RWPE1 (cell line): ENCODE results near the gene HDAC7.

ENCODE experiments used
- CTCF ChIA-PET: fragments of 350-600 bp; sonication (Branson Sonifier 250); formaldehyde crosslinking; extraction: SDS; loops from one replicate; lab custom pipeline; 2021; lab: Yijun Ruan, JAX
- POLR2A ChIA-PET: fragments of 400-600 bp; formaldehyde crosslinking; extraction: SDS; loops from one replicate; lab custom pipeline; 2020; ENCODE audit warnings: antibody characterized with exemption; ENCODE audit not compliant: low non-redundant PET; lab: Yijun Ruan, JAX
- DNase-seq: peaks from one replicate; pipeline ENCODE4 v3.0.0; 2012; ENCODE audit warnings: low spot score
- H3K27ac ChIP-seq: fragments of 450-650 bp; 2 replicates; pipeline ENCODE4 v1.5.1; 2017
- TF ChIP-seq, protein P1 (sequence below): fragments of 450-650 bp; conservative IDR thresholded peaks from 2 replicates; pipeline ENCODE4 v1.5.1; 2017; ENCODE audit warnings: low read depth, mild to moderate bottlenecking

HDAC7 gene

GRCh38 chr12:47834199-47834903 is 14.6 kb upstream of the HDAC7 start:
- H3K27ac ChIP-seq, result peak overlapping the region; percentile 61
- no peak for DNase-seq
- CTCF ChIA-PET, result interaction anchor here (0.6 to 0.8 kb wide), 2 partner anchors 43 to 129 kb away, joined by 3 read pairs; partner anchors contain the start of gene TMEM106C
- POLR2A ChIA-PET, result no interaction called here
- TF ChIP-seq, protein P1, sequence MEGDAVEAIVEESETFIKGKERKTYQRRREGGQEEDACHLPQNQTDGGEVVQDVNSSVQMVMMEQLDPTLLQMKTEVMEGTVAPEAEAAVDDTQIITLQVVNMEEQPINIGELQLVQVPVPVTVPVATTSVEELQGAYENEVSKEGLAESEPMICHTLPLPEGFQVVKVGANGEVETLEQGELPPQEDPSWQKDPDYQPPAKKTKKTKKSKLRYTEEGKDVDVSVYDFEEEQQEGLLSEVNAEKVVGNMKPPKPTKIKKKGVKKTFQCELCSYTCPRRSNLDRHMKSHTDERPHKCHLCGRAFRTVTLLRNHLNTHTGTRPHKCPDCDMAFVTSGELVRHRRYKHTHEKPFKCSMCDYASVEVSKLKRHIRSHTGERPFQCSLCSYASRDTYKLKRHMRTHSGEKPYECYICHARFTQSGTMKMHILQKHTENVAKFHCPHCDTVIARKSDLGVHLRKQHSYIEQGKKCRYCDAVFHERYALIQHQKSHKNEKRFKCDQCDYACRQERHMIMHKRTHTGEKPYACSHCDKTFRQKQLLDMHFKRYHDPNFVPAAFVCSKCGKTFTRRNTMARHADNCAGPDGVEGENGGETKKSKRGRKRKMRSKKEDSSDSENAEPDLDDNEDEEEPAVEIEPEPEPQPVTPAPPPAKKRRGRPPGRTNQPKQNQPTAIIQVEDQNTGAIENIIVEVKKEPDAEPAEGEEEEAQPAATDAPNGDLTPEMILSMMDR, result no peak

- ChIA-PET POLR2A (interaction anchor here (0.6 kb wide), 1 partner anchor 43 kb away, joined by 4 read pairs; no protein-coding TSS in a partner anchor), CTCF (interaction anchor here (0.6 to 0.8 kb wide), 3 partner anchors 42 to 130 kb away, joined by 3 read pairs; partner anchors contain the start of gene TMEM106C)
- TF ChIP-seq, protein P1, result no peak
- H3K27ac ChIP-seq, result no peak overlapping the region
- no peak for DNase-seq
Measured at GRCh38 chr12:47833591-47834012, 13.9 kb upstream of the HDAC7 start.

DNA sequence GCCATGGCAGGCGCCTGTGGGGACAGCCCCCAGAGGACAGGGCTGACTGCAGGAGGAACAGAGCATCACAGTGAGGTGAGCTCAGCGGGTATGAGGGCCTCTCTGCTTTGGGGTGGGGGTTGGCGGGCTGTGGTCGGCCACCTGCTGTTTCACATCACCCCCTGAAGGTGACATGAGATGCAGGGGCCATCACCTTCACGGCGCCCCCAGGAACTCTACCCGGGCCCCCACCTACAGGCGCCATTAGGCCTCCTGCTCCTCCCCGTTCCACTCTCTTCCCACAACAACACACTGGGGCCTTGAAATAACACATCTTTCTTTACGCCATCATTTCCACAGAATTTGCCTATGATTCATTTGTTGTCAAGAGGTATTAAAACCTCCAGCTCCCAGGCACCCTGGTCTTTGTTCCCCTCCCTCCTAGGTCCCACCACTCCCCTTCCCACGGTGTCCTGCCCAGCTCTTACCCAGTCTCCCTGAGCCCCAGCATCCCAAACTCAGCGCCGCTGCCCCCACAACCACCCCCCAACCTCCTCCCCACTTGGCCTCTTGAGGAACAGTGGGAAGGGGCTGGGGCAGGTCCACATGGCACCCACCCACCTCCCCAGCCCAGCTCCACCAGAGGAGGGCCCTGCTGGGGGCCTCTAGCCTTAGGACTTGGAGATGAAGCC is 12.7 kb upstream of the HDAC7 start:
- TF ChIP-seq, protein P1, result no peak
- DNase-seq, result no peak
- ChIA-PET POLR2A (interaction anchor here (1.4 kb wide), 1 partner anchor 15 kb away, joined by 4 read pairs; no protein-coding TSS in a partner anchor), CTCF (interaction anchor here (0.6 kb wide), 1 partner anchor 114 kb away, joined by 4 read pairs; no protein-coding TSS in a partner anchor)
- peak overlapping the region; percentile 11; the same call in 1 of the 2 replicates for H3K27ac ChIP-seq

DNA sequence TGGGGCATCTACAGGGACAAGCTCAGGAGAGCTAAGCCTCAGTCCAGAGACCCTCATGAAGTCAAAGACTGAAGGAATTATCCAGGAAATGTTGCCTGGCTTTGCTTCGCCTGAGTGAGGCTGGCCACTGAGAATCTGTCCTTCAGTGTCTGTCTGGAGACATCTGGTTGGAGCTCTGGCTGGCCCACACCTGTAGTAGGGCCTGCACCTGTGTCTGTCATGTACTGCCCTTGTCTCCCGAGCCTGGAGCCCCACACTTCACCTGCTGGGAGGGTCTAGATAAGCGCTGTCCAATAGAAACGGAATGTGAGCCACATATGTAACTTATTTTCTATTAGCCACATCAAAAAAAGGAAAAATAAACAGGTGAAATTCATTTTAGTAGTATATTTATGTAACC is 9.9 kb upstream of the HDAC7 start:
- H3K27ac ChIP-seq, result peak overlapping the region; percentile 91
- CTCF ChIA-PET, result interaction anchor here (0.6 to 1.9 kb wide), 8 partner anchors 8 to 321 kb away, joined by 3 to 11 read pairs (median 4); no protein-coding TSS in a partner anchor
- POLR2A ChIA-PET, result interaction anchor here (1.2 to 2.1 kb wide), 2 partner anchors 9 to 17 kb away, joined by 5 to 8 read pairs; no protein-coding TSS in a partner anchor
- TF ChIP-seq, protein P1, result no peak
- no peak for DNase-seq

DNA sequence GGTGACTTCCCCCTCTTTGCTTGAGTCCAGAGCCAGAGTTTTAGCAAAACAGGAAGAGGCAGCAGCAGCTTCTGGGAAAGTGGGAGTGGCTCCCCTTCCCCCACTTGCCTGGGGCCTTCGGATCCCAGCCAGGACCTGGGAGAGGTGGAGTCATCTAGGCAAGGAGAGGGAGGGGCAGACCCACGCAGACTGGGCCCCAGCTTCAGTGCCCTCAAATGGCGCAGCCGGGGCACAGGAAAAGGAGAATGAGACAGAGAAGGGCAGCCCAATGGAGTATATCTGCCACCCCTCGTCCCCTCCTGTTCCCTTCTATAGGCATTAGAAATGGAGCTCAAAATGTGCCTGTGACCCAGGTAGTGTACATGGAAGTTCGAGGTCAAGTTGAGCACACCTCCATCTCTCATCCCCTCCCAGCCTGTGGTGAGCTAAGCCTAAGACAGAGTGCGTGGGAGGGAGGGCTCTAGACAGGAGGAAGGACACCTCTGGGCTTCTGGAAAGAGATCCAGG is 9.3 kb upstream of the HDAC7 start:
- POLR2A ChIA-PET, result interaction anchor here (0.6 to 2.1 kb wide), 5 partner anchors 8 to 1478 kb away, joined by 3 to 8 read pairs (median 3); no protein-coding TSS in a partner anchor
- TF ChIP-seq, protein P1, result no peak
- peak overlapping the region; percentile 91 for H3K27ac ChIP-seq
- CTCF ChIA-PET, result interaction anchor here (0.6 to 1.9 kb wide), 6 partner anchors 9 to 22 kb away, joined by 3 to 11 read pairs (median 3); no protein-coding TSS in a partner anchor
- DNase-seq, result peak; percentile 95
